Colon (tissue), 2 donors: ENCODE results near the gene SORBS1.

Experiments used
- FAIRE-seq: peaks from 2 replicates; lab custom pipeline; 2012; peaks lifted over from hg19 to GRCh38; lab: Jason Lieb, UNC
- donor health status: control.
- donor health status: control.

Gene SORBS1

DNA sequence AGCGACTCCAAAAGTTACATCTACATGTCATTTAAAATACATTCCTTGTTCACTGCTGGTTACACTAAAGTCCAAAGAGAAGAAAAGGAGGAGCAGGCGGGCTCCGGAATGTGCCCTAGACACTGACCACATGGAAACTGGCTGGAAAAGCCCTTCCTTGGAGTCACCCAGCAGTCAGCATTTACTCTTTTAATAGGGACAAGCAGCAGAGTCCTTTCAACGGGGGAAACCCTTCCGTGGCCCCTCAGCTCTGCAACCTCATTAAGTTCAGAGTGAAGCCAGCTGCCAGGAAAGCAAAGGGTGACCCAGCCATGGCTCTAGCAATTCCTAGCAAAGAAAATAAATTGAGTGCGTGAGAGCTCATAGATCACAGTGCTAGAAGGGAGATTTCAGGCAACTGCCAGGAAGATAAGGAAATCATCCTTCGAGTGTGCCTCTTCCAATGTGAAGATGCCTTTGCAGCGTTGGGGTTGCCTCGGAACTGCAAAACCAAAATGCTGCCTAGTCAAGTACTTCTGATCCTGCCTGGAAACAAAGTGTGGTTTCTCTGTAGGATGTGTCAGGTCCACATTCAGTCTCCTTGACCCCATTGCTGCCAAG lies 101.6 kb downstream of the SORBS1 start:
- FAIRE-seq, result no peak

GRCh38 chr10:95458871-95459270 lies 102.3 kb downstream of the SORBS1 start:
- FAIRE-seq, result no peak

- no peak for FAIRE-seq
Observed at GRCh38 chr10:95458014-95458413, 103.2 kb downstream of the SORBS1 start.

DNA sequence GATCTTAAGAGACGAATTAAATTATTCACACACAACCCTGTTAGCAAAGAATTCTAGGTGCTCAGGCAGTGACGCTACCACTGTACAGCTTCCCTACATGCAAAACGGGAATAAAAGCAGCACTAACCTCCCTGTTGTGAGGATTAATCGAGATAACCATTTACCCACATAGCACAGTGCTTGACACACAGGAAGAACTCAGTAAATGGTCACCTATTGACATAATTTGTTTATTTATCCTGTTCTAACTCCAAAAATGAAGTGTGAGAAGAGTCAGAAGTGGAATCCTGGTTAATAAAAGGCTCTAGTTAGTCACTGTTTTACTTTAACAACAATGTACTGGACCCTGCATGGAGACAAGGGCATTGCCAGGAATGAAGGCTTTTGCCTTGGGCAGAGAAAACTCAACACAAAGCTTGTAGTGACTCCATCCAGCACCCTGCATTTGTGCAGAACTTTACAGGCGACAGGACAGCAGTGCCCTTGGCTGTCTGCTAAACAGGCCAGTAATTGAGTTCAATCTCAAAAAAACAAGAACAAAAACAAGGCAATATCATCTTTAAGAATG lies 103.8 kb downstream of the SORBS1 start:
- no peak for FAIRE-seq

- no peak for FAIRE-seq
Observed at GRCh38 chr10:95456516-95456915, 104.7 kb downstream of the SORBS1 start.

GRCh38 chr10:95454940-95455339 lies 106.2 kb downstream of the SORBS1 start:
- no peak for FAIRE-seq

DNA sequence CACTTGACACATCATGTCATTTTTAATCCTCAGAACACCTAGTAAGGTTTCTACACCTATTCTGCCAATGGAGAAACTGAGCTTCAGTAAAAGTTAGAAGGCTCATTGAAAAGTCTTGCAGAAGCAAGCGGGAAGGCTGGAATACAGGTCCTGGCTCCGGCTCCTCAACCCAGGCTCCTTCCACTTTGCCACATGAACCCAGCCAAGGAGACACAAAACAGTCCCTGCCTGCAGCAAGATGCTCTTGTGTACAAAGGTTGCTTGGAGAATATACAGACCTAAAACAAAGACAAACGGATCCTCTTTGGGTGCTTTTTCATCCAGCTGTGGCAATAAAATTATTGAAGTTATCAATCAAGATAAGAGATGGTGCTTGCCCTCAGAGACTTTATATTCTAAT lies 106.8 kb downstream of the SORBS1 start:
- FAIRE-seq, result no peak

DNA sequence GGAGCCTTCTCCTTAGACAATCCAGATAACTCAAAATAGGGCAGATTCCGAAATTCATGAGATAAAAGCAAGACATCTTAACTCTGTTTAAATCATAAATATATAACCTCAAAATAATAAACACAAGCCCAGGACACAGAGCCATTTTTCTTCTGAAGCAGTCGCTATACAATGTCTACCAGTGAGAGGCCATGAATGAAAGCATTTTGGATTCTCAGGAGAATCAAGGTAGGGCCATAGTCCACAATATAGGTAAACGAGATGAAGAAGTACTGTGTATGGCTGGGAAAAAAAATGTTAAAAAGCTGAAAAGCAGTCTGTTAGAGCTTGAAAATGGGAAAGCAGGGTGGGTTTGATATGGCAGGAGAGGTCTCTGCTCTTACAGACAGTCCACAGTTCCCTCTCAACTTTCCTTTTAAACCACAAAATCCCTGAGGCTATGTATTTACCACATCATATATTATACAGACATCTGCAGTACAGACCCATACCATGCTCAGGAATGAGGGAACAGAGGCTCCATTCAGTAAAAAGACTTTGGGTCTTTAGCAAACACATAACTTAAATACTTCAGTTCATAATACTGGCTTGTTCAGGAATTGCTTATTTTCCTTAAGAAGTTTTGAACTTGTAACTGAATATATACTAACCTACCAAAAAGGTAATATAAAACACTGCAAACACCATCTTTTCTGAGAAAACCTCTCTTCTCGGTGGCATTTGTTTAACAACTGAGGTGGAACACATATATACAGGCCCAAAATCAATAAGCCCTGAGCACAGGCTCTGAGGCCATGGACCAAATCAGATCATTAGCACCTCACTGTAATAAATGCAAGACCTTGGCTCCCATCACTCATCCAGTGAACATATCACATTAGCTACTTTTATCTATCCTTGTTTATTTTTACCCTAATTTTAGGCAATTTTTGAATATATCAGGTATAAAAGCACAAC lies 109.3 kb downstream of the SORBS1 start:
- no peak for FAIRE-seq

DNA sequence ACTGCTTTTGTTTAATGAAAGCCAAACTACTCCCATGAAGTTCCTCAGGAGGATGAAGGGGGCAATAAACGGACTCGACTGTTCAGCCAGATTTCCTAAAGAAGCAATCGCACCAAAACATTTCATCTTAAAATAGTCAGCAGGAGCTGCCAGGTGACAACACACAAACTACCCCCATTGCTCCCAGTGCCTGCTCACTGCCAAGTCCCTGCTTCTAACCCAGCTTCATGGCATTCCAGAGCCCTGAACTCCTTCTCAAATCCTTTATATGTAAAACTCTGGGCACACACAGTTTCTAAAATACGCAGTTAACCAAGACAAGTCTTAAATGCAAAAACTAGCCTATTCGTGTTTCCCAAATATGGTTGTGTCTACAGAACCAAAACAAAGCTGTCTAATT lies 110.0 kb downstream of the SORBS1 start:
- no peak for FAIRE-seq

DNA sequence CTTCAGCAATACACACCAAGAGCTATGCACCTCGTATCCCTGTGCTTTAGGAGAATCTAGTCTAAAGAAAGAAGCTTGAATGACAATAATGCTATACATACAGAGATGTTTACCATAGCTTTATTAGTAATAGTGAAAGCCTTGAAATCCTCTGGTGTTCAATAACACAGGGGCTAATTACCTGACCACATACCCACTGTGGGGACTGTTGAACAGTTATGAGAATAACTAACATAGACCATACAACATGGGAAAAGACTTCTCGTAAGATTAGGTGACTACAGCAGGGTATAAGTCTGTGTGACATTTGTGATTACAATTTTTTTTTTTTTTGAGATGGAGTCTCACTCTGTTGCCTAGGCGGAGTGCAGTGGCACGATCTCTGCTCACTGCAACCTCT lies 111.0 kb downstream of the SORBS1 start:
- no peak for FAIRE-seq

DNA sequence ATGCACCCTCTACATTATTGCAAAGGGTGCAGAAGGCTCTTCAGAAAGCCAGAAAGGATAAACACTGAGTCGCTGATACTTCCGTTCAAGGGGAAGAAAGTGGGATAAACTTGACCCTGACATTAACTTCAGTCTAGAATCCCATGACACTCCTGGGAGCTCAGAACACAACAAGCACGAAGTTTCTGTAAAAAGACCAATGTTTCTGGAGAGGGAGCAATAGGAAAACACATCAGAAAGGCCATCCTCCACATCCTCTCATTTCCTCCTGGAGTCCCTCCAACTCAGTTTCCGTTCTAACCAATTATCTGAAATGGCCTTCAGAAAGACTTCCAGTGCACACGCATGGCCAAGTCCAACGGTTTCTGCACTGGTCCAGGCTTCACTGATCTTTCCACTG lies 113.5 kb downstream of the SORBS1 start:
- FAIRE-seq, result no peak

DNA sequence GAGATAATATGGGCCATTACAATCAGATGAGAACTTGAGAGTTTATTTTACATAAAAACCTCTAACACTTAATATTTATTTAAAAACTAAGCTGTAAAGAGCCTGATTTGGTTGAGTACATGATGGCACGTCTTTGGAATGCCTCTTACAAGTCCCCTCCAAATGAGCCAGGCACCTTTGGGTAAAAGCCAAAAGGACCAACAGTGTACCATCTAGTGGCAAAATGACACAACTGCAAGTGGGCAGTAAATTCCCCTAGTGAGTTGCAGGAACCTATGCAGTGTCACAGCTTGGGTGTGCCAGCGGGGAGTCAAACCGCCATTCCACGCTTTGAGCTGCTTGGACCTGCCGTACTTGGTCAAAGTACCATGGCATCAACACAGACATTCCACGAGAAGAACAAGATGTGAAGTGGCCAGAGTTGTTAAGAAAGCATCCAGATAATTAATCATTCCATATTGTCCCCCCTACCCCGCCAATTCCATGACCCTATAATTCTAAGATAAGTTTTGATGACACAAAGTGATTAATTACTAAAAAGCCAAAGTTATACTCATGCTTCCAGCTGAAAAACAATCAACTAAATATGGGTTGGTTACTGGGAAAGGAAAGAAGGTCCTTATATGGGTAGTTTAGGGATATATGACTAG lies 115.2 kb downstream of the SORBS1 start:
- FAIRE-seq, result no peak

DNA sequence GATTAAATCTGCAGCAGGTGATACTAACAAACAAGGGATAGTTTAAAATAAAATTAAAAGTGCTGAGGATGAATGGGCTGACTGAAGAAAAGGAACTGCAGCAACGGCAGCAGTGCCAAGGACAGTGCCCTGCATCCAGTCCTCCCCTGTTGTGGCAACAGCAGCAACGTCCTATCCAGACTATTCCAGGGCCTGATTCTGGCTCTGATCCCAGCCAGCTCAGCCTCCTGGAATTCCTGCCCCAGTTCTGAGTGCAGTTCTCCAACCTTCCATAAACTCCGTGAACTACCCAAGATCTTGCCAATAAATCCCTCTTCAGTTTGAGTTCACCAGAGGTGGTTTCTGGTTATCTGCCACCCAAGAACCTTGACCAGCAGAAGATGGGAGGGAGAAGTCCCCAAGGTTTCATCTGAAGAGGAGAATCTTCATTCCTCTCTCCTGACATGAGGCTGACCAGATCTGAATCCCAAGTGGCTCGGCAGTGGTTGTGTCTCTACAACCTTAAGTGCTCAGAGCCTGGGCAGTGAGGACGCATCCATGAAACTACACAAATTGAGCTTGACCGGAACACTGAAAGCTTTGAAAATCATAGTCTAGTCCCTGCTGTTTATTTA lies 115.8 kb downstream of the SORBS1 start:
- no peak for FAIRE-seq

DNA sequence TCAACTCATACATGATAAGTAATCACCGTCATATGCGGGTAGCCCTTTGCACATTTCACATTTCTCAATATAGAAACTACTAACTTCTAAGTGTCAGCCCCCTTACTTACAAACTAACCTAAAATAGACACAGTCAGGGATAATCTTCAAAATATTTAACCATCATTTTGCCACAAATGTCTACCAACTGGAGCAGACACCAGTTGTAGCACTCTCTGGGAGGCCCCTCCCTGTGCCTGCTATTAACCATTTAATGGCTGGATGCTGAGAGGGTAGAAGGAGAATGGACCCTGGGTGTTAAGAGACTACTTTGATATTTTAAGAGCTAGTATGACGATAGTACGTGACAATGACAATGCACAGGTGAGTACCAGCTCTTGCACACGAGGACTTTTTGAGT lies 116.4 kb downstream of the SORBS1 start:
- FAIRE-seq, result no peak

- FAIRE-seq, result no peak
Observed at GRCh38 chr10:95443636-95444035, 117.5 kb downstream of the SORBS1 start.

- FAIRE-seq, result no peak
Observed at GRCh38 chr10:95442341-95442740, 118.8 kb downstream of the SORBS1 start.

DNA sequence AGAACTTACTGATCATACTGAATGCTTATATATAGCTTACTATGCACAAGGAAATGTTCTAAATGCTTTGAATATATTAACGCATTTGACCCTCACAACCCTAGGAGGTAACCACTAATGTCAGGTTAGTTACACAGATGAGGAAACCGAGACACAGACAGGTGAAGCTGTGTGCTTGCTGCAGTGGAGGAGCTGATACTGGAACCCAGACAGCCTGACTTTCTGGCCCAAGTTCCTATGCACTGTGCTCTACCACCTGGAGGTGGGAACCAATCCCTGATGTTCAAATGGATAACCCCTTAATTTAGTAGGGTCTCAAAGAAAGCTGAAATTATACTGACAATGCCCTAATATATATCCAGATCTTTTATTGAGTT lies 119.6 kb downstream of the SORBS1 start:
- no peak for FAIRE-seq

DNA sequence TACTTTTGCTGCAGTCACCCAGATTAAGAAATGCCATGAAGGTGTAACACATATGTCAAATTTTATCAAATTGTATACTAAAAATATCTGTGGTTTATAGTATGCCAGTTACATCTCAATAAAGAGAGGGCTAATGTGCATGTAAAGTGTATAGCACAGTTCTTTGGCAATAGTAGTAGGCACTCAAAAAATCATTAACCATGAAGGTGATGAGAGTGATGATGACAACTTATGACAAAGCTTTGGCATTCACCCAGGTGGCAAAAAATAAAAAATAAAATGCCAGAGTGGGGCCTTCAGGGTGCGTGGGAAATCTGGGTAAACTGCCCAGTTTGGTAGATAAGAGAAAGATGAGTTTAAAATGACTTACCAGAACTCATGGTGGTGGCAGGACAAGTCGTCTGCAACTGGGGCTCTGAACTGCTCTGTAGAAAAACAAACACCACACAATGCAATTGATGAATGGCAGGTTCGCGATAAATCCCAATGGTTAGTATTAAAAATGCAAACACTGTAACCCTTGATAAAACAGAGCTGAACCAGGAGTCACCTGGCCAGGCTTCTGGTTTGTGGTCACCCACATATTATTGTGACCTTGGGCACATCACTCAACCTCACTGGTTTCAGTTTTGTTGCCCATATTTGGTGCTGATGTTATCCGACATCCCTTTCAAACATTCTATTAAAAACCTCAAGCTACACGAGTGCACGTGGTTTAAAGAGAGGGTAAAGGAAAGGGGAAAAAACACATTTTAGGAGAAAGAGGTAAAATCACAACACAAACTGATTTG lies 120.2 kb downstream of the SORBS1 start:
- no peak for FAIRE-seq

DNA sequence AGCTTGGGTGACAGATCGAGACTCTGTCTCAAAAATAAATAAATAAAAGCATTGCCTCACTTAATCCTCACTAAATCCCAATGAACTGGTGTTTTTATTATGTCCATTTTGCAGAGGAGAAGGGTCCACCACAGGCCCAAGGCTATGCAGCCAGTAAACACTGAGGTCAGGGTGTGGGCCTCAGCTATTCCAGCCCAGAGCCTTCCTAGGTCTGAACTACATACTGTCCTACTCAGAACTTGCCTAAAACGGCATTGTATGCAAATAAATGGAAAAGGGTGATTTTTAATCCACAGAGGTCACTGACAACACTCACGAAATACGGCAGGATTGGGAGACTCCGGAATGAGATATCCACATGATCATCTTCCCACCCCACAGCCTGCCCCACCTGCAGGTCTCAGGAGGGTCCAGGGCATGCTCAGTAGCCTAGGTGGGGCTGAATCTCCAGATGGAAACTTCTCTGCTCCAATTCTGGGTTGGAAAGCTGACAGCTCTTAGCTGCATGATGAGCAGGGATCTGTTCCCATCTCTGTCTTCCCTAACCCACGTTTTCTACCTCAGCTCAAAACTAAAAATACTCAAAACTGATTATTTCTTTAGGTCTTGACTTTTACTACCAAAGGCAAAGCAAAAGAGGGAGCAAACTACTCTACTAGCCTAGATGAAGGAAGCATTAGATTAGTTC lies 121.0 kb downstream of the SORBS1 start:
- no peak for FAIRE-seq

- no peak for FAIRE-seq
Observed at GRCh38 chr10:95438781-95439180, 122.4 kb downstream of the SORBS1 start.

DNA sequence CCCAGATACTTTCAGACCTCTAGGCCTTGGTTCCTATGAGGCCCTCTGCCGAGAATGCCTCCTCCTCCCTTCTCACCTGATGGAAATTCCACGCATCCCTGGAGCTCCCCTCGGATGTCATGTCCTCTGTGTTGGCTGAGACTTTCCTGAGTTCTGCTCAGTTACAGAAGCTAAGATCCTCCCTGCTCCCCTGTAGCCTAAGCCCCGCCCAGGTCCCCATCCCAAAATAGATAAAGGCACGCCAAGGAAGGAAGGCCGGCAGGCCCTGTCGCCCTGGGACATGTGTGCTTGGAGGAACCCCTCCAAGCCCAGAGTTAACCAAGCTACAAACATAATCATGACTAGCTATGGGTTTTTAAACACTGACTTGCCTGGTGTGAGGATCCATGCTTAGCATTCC lies 123.5 kb downstream of the SORBS1 start:
- FAIRE-seq, result no peak
